Omental fat pad (tissue), 4 donors: ENCODE data around the gene NEB. TPM values are rescaled to one million over a fixed set of nuclear protein-coding genes. Genes with fewer than 3 reads are reported as not detected.

ENCODE experiments used
- ATAC-seq: fragments of 150-250 bp; one replicate; pipeline ENCODE4 v1.9.1; 2016; ENCODE audit warnings: mild to moderate bottlenecking, moderate library complexity; ENCODE audit not compliant: low FRiP score
- DNase-seq: peaks from one replicate; pipeline ENCODE4 v3.0.0-alpha.2; 2019; ENCODE audit warnings: low spot score
- total RNA-seq, 4 donors: library from RNA; depleted of rRNA; stranded (reverse); fragments of >200 nt; gene quantifications; one replicate each; pipeline ENCODE4 v1.1.0, GENCODE V29; 2016
- TF ChIP-seq, protein P1 (sequence below), 3 donors: fragments of 450-650 bp; IDR thresholded peaks; one replicate each; pipeline ENCODE4 v1.5.1; 2016 to 2017; ENCODE audit warnings: antibody characterized with exemption in 3 of 3, mild to moderate bottlenecking in 3 of 3, moderate library complexity in 2 of 3

NEB gene
- total RNA-seq, 4 donors from 2014 or later, result 1.2 to 3.6 (median 2.3) TPM

DNA sequence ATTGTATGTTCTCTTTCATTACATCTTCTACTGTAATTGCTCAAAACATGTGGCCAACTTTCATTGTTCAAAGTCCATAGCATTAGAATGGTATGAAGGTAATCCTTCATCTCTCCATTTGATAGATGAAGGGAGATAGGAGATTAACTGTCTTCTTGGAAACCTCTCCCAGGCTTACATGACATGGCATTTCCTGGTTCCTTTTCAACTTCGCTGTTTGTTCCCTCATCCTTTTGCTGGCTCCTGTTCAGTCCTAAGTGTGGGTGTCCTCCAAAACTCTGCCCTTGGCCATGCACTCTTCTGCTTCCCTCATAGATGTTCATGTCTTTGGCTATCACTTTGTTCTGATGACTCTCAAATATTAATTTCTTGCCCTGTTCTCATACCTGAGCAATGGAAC, 13.8 kb downstream of the NEB start:
- TF ChIP-seq, protein P1, sequence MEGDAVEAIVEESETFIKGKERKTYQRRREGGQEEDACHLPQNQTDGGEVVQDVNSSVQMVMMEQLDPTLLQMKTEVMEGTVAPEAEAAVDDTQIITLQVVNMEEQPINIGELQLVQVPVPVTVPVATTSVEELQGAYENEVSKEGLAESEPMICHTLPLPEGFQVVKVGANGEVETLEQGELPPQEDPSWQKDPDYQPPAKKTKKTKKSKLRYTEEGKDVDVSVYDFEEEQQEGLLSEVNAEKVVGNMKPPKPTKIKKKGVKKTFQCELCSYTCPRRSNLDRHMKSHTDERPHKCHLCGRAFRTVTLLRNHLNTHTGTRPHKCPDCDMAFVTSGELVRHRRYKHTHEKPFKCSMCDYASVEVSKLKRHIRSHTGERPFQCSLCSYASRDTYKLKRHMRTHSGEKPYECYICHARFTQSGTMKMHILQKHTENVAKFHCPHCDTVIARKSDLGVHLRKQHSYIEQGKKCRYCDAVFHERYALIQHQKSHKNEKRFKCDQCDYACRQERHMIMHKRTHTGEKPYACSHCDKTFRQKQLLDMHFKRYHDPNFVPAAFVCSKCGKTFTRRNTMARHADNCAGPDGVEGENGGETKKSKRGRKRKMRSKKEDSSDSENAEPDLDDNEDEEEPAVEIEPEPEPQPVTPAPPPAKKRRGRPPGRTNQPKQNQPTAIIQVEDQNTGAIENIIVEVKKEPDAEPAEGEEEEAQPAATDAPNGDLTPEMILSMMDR (IDR thresholded peaks at IDR 0.05), result no peak
- no peak for ATAC-seq

DNA sequence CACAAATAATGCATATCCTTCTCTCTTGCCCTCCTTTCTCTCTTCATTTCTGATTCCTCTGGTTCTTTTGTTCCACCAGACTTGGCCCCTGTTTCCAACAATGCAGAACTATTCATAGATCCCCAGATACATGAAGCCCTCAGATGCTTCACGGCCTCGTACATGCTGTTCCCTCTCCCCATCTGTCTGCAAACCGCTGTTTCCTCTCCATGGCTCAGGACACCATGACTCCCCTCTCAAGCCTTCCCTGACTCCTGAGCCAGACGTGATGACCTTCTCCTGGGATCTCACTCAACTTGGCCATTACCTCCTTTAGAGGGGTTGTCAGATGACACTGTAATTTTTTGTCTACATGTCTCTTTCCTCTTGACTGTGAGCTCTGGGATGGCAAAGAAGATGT, 15.5 kb downstream of the NEB start:
- DNase-seq (no peak), ATAC-seq (no peak)
- TF ChIP-seq, protein P1 (IDR thresholded peaks at IDR 0.05), result no peak

More for the DNA sequence above, 13.8 kb downstream of the NEB start:
- no peak for DNase-seq

DNA sequence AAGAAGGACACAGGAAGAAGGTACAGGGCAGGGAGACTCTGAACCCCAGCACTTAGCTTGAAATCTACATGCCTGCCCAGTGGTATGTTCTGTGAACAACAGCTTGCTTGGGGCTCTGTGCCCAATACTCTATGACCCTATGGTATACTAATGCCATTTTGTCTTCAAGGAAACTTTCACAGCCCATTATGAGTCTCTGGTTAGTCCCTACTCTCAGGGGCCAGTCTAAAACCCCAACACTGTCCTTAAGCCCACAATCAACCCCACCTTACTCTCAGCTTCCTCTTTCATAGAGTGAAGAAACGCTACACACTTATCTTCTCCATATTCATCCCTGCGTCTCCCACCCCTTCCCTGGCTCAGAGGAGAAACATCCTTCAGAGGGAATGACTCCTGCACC, 16.0 kb downstream of the NEB start:
- no peak for DNase-seq
- ATAC-seq, result no peak
- TF ChIP-seq, protein P1 (IDR thresholded peaks at IDR 0.05), result no peak

DNA sequence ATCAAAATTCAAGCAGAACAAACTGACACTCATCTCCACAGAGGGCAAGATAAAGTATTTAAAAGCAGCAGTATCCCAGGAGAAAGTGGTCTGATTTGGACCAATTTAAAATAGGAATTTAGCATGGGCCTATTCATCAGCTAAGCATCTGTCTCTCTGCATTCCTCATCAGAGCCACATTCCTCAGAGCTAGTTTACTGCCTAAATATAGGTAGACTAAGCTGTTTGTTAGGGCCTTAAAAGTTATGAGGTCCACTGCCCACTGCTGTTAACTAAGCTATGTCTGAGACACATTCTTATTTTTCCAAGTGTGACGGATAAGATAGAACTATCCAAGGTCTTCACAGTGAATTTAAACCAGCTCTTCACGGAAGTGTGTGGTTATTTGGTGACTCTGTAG, 17.6 kb downstream of the NEB start:
- ATAC-seq, result no peak

DNA sequence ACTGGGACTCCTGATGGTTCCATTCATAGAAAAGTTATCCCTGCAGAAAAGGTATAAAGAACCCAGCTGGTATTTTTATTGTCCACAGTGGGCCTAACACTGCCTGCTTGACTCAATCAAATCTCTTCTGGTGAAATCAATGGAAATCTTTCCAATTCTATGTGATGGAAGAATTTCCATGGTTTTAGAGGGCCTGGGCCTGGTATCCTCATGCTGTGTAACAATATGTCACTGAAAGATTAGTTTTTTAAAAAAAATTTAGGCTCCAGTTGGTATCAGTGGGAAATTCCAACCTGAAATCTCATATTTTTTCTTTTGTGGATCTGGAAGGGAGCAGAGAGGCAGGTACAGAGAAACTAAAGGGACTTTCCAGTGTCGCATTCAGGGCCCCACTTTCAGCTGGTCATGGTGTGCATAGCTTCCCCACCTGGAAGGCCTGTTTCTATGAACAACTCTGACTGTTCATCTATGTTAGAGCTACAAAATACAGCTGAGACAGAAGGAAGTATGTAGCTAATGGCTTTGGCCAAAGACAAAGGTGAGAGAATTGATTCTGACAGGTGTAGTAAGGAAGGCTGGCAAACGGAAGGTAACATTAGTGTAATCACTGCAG, 20.9 kb downstream of the NEB start:
- ATAC-seq, result no peak
- TF ChIP-seq, protein P1 (IDR thresholded peaks at IDR 0.05), result no peak
- DNase-seq, result no peak

More for the DNA sequence above, 17.6 kb downstream of the NEB start:
- no peak for DNase-seq
- TF ChIP-seq, protein P1 (IDR thresholded peaks at IDR 0.05), result no peak

DNA sequence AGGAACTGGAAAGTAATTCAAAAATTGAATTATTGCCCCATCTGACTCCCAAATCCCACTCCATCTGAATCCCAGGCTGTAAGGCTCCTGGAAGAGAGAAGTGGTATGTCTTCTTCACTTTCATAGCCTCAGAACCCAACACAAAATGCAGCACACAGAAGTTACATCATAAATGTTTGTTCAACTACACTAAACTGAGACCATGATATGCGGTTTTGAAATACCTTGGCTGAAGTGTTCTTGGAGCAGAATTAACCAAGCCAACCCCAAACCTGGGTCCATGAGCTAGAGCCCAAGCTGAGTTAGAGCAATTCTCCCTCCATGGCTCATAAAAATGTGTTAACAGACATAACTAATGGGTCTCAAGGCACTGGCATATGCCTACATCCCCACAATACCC, 23.3 kb downstream of the NEB start:
- ATAC-seq (no peak), DNase-seq (no peak)
- TF ChIP-seq, protein P1 (IDR thresholded peaks at IDR 0.05), result no peak

DNA sequence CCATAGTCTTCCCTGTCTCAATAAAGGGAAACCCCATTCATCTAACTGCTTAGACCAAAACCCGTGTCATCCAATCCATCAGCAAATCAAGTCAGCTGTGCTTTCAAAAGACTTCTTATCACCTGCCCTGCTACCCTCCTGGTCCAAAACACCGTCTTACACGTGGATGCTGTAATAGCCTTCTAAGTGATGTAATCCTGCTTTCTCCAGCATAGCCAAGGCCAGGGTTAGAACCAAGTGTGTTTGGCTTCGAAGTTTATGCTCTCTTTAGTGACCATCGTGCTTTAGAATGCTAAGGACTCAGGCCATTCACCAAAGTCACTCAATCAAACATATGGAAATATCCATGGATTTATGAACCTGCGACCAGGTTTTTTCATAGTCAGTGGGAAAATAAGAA, 25.5 kb downstream of the NEB start:
- no peak for DNase-seq
- no peak for ATAC-seq
- TF ChIP-seq, protein P1 (IDR thresholded peaks at IDR 0.05), result no peak
